Gastroesophageal sphincter (tissue), 4 donors: Measurements from ENCODE around the gene TELO2. TPM values are rescaled to one million over a fixed set of nuclear protein-coding genes. Genes with fewer than 3 reads are reported as not detected.

Experiments
- ATAC-seq: fragments of 150-250 bp; one replicate; pipeline ENCODE4 v1.9.1; 2016; ENCODE audit warnings: mild to moderate bottlenecking, moderate library complexity
- H3K27ac ChIP-seq, 4 donors: fragments of 200-600 bp; sonication (generic) in 3 of 4; 1 replicate in 3 of 4; 2 replicates in 1 of 4; pipeline ENCODE4 v1.5.1; 2016 to 2019
- H3K27me3 ChIP-seq: fragments of 200-600 bp; sonication (generic); one replicate; pipeline ENCODE4 v1.5.1; 2019
- H3K36me3 ChIP-seq, 2 donors: fragments of 200-600 bp; sonication (generic); one replicate each; pipeline ENCODE4 v1.5.1; 2019; ENCODE audit warnings: control low read depth in 1 of 2
- H3K4me1 ChIP-seq, 3 donors: fragments of 200-600 bp; sonication (generic); 1 replicate in 2 of 3; 2 replicates in 1 of 3; pipeline ENCODE4 v1.5.1; 2016 to 2019; ENCODE audit warnings: control low read depth in 2 of 3
- H3K4me3 ChIP-seq, 2 donors: fragments of 200-600 bp; sonication (generic); one replicate each; pipeline ENCODE4 v1.5.1; 2019; ENCODE audit warnings: mild to moderate bottlenecking in 1 of 2, moderate library complexity in 1 of 2
- H3K9me3 ChIP-seq, 3 donors: fragments of 200-600 bp; sonication (generic); one replicate each; pipeline ENCODE4 v1.5.1; 2017 to 2019; ENCODE audit warnings: control low read depth in 2 of 3
- EP300 ChIP-seq: sonication (generic); formaldehyde crosslinking; IDR thresholded peaks from one replicate; pipeline ENCODE4 v1.6.1; 2017; ENCODE audit warnings: antibody characterized with exemption, mild to moderate bottlenecking
- POLR2A ChIP-seq, 2 donors: fragments of 450-650 bp; IDR thresholded peaks; one replicate each; pipeline ENCODE4 v1.6.1; 2017; ENCODE audit warnings: antibody characterized with exemption in 2 of 2, mild to moderate bottlenecking in 2 of 2, moderate library complexity in 1 of 2
- POLR2AphosphoS5 ChIP-seq: sonication (generic); formaldehyde crosslinking; IDR thresholded peaks from one replicate; pipeline ENCODE4 v1.6.1; 2017; ENCODE audit warnings: antibody characterized with exemption
- WGBS, 2 donors: methylation state at CpG; one replicate each; pipeline ENCODE4 v1.1.5; 2018; ENCODE audit warnings: low coverage in 1 of 2; 5-methylcytosine and 5-hydroxymethylcytosine counted together
- total RNA-seq, 4 donors: library from RNA; depleted of rRNA; stranded (reverse); fragments of >200 nt; gene quantifications; one replicate each; pipeline ENCODE4 v1.1.0, GENCODE V29; 2016
- TF ChIP-seq, protein P1 (sequence below), 4 experiments: fragments of 200-600 bp in 2 of 4; fragments of 450-650 bp in 2 of 4; sonication (generic) in 1 of 4; IDR thresholded peaks; one replicate each; pipeline ENCODE4 v1.5.1; 2017 to 2019; ENCODE audit warnings: antibody characterized with exemption in 4 of 4, mild to moderate bottlenecking in 2 of 4, moderate library complexity in 2 of 4

Gene TELO2
- total RNA-seq, 4 donors from 2014 or later, result 10.9 to 33.9 (median 20.8) TPM

DNA sequence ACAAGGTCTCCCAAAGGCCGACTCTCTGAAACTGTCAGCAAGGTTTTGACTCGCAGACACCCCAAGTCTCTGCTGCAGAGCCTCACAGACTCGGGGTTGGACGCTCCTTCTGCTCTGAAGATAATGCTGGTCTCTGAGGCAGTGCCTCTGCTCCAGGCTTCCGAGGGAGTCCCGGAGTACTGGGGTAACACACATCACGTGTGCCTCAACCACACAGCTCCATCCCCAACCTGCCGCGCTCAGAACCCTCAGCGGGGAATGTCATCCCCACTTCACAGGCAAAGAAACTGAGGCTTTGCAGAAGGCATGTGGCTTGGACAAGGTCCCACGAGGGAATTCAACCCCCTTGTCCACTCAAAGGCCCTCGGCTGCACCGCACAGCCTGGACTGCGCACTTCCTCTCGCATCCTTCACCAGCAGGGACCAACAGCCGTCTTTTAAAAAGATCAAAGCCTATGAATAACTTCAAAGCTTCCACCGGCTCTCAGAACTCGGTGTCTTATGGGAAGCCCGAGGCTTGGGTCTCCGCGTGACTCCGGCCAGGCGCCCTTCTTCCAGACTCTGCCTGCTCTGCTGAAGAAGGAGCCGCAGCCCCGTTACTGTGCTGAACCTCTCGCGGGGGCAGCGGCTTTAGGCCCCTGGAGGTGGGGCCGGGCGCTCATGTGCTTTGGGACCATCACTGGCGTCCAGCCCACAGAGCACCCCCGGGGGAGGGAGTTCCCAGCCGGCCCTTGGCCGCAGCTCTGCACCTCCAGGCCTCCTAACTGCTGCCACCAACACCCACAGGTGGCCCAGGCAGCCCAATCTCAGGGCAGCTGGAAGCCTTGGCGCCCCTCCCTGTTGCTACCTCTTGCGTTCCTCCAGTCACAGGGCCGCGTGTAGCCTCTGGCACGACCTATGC lies 42.5 kb downstream of the TELO2 start:
- WGBS, 2 donors, result 56 to 60% methylated on average over 11 of the region's 39 CpGs
- Histone ChIP-seq H3K27me3 (no peaks in the 10 kb centered on the region), H3K4me1 (peaks cover 0 to 88% (median 31%) of the 10 kb centered on the region in 3 donors), H3K4me3 (peak overlapping the region; percentile 46 to 67), H3K9me3 (no peaks in the 10 kb centered on the region), H3K27ac (peak overlapping the region in 3 of 4 donors; percentile 83 to 92 (median 90)), H3K36me3 (peaks cover 0 to 57% of the 10 kb centered on the region in 2 donors)
- ATAC-seq, result no peak
- TF ChIP-seq EP300 (no peak), POLR2A (IDR thresholded peaks at IDR 0.05) (no peak), POLR2AphosphoS5 (no peak)
- TF ChIP-seq, protein P1, sequence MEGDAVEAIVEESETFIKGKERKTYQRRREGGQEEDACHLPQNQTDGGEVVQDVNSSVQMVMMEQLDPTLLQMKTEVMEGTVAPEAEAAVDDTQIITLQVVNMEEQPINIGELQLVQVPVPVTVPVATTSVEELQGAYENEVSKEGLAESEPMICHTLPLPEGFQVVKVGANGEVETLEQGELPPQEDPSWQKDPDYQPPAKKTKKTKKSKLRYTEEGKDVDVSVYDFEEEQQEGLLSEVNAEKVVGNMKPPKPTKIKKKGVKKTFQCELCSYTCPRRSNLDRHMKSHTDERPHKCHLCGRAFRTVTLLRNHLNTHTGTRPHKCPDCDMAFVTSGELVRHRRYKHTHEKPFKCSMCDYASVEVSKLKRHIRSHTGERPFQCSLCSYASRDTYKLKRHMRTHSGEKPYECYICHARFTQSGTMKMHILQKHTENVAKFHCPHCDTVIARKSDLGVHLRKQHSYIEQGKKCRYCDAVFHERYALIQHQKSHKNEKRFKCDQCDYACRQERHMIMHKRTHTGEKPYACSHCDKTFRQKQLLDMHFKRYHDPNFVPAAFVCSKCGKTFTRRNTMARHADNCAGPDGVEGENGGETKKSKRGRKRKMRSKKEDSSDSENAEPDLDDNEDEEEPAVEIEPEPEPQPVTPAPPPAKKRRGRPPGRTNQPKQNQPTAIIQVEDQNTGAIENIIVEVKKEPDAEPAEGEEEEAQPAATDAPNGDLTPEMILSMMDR (IDR thresholded peaks at IDR 0.05), result no peak

DNA sequence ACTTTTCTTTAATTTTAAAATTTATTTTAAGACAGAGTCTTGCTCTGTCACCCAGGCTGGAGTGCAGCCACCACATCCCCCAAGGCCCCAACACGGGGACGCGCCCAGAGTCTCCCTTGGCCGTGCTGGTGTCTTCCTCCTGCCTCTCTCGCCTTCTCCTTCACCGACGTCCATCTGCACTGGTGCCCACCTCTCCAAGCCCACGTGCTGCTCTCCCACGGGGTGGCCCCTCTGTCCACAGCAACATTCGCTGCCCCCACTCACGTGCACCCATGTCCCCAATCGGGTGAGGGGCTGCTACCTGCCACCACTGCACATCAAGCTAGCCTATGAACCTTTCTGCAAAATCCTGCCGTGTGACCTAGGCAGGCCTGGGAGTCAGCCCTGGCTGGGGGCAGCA lies 43.4 kb downstream of the TELO2 start:
- Histone ChIP-seq H3K27me3 (no peaks in the 10 kb centered on the region), H3K4me3 (peak overlapping the region in 1 of 2 donors; percentile 67), H3K27ac (peak overlapping the region in 3 of 4 donors; percentile 83 to 92 (median 90)), H3K36me3 (peaks cover 0 to 67% of the 10 kb centered on the region in 2 donors), H3K9me3 (no peaks in the 10 kb centered on the region), H3K4me1 (peaks cover 0 to 88% (median 26%) of the 10 kb centered on the region in 3 donors)
- ATAC-seq, result no peak
- TF ChIP-seq, protein P1 (IDR thresholded peaks at IDR 0.05), result no peak
- TF ChIP-seq POLR2A (IDR thresholded peaks at IDR 0.05) (no peak), EP300 (no peak), POLR2AphosphoS5 (no peak)
- 75 to 88% methylated on average over 10 to 13 of the region's 13 CpGs for WGBS, 2 donors

DNA sequence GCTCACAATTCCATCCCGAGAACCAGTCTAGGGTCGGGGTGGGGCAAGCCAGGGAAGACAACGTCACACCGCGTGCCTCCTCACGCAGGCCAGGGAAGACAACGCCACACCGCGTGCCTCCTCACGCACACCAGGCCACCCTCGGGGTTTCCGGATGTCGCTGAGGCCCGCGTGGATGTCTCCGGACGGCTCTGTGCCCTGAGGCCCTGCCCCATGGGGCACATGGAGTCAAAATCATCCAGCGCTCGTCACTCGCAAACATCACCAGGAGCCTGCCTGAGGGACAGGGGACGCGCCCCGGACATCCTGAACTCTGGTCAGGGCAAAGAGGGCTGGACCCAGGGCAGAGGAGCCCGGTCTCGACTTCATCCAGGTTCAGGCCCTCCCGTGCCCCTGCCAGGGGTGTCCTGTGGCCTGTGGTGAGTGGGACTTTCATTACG lies 44.0 kb downstream of the TELO2 start:
- TF ChIP-seq POLR2A (IDR thresholded peaks at IDR 0.05) (no peak), EP300 (no peak), POLR2AphosphoS5 (no peak)
- TF ChIP-seq, protein P1 (IDR thresholded peaks at IDR 0.05), result no peak
- peaks cover 0 to 72% of the 10 kb centered on the region in 2 donors for H3K36me3 ChIP-seq
- no peaks in the 10 kb centered on the region for H3K9me3 ChIP-seq
- peaks cover 0 to 88% (median 21%) of the 10 kb centered on the region in 3 donors for H3K4me1 ChIP-seq
- 83 to 100% methylated on average over 1 of the region's 27 CpGs for WGBS, 2 donors
- no peaks in the 10 kb centered on the region for H3K27me3 ChIP-seq
- H3K4me3 ChIP-seq, result peak overlapping the region in 1 of 2 donors; percentile 67
- no peak for ATAC-seq
- peak overlapping the region in 3 of 4 donors; percentile 83 to 92 (median 90) for H3K27ac ChIP-seq

DNA sequence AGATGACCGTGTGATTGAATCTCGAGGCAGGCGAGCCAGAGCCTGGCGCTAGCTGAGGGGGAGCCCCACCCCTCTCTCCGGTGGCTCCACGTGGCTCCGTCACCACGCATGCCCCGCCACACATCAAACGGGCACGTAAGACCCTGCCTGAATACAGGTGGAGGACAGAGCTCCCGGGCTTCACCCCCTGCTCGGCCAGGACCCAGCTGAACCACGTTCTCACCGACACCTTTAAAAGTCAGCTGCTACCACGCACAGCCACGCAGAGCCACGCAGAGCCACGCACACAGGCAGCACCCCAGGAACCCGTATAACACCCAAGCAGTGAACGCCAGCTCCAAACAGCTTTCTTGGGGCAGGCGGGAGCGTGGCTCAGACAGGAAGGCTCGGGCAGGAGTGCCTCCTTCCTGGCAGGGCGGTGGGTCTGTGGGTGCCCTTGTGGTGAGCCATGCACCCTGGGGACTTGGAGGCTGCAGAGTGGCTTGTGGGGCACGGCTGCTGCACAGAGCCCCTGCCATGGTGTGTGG lies 44.7 kb downstream of the TELO2 start:
- peaks cover 0 to 88% (median 18%) of the 10 kb centered on the region in 3 donors for H3K4me1 ChIP-seq
- no peaks in the 10 kb centered on the region for H3K27me3 ChIP-seq
- 91% methylated on average over 8 of the region's 26 CpGs; no CpG with 5 or more reads in 1 of the 2 donors for WGBS, 2 donors
- no peaks in the 10 kb centered on the region for H3K9me3 ChIP-seq
- H3K36me3 ChIP-seq, result peaks cover 0 to 79% of the 10 kb centered on the region in 2 donors
- peak overlapping the region in 1 of 2 donors; percentile 67 for H3K4me3 ChIP-seq
- H3K27ac ChIP-seq, result peak overlapping the region in 3 of 4 donors; percentile 83 to 92 (median 90)
- no peak for ATAC-seq
- TF ChIP-seq, protein P1 (IDR thresholded peaks at IDR 0.05), result no peak
- TF ChIP-seq POLR2A (IDR thresholded peaks at IDR 0.05), result no peak
- no peak for TF ChIP-seq POLR2AphosphoS5
- no peak for TF ChIP-seq EP300
